ENCODE measurements around the gene ERCC8.

DNA sequence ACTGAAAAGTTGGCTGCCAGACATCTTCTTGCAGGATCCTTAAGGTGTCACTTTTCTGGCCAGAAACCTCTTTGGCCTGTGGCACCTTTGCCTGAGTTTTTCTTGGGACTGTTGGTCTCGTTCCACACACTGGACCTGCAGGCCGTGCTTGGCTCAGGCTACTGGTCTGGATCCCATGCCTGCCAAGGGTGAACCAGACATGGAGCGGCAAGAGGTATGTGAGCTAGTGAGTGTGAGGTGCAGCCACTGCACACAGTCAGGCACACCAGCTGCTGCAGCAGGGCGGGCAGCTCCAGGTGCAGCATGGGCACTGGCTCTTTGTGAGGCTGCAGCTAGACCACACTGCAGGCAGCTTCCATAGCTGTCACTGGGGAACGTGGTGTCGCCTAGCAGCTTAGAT, 48.0 kb upstream of the ERCC8 start:
- TF ChIP-seq, protein P1, sequence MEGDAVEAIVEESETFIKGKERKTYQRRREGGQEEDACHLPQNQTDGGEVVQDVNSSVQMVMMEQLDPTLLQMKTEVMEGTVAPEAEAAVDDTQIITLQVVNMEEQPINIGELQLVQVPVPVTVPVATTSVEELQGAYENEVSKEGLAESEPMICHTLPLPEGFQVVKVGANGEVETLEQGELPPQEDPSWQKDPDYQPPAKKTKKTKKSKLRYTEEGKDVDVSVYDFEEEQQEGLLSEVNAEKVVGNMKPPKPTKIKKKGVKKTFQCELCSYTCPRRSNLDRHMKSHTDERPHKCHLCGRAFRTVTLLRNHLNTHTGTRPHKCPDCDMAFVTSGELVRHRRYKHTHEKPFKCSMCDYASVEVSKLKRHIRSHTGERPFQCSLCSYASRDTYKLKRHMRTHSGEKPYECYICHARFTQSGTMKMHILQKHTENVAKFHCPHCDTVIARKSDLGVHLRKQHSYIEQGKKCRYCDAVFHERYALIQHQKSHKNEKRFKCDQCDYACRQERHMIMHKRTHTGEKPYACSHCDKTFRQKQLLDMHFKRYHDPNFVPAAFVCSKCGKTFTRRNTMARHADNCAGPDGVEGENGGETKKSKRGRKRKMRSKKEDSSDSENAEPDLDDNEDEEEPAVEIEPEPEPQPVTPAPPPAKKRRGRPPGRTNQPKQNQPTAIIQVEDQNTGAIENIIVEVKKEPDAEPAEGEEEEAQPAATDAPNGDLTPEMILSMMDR (IDR thresholded peaks at IDR 0.05; ENCODE audit: borderline replicate concordance, extremely low read depth, low read length, poor library complexity, severe bottlenecking) = no peak
- no peak for TF ChIP-seq EZH2 (IDR thresholded peaks at IDR 0.05; ENCODE audit: borderline replicate concordance, low read depth, low read length, severe bottlenecking)

All from DND-41 (cell line).